Measurements from ENCODE around the gene NOTCH3. TPM values are rescaled to one million over a fixed set of nuclear protein-coding genes. Genes with fewer than 3 reads are reported as not detected.
A peak's percentile ranks its signal among the peaks of the same experiment; 100 is the strongest.

The NOTCH3 gene
- 12.6 TPM for total RNA-seq

DNA sequence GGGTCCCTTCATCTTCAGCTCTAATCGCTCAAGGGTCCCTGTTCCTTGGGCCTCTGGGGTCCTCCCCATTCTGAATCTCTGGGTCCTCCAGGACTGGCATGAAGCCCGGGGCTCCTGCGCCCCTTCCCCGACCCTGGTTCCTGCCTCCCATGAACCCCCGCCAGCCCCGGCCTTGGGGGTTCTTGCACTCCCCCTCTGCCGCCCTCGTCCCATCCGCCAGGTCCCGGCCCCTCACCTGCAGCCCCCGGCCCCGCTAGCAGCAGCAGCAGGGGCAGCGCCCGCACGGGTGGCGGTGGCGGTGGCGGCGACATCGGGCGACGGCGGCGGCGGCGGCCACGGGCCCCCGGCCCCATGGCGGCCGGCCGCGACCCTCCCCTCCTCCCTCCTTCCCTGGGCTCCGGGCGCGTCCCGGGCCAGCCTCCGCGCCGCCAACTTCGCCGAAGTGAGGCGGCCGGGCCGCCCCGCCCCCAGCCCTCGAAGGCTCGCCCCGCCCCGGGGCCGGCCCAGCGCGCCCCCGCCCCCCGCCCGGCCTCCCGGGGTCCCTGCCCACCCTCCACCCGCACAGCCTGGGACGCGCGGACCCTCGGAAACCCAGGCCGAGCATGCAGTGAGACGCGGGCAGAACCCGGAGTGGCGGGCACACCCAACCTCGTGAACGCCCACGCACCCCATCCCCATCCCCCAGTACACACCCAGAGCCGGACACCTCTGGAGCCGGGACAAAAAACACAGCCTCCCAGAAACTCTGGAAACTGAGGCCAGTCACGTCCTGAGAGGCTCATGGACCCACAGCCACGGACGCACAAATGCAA, at the start of gene NOTCH3:
TSS of gene NOTCH3 (minus strand) at position 443 of the 812 bp plus-strand sequence. CDS start at position 353, 90 bp downstream.
- DNase-seq: no peak

GRCh38 chr19:15250640-15250993, 49.8 kb upstream of the NOTCH3 start:
- DNase-seq: no peak

GRCh38 chr19:15249972-15250639, 49.3 kb upstream of the NOTCH3 start:
- DNase-seq: no peak

- no peak for DNase-seq
These were observed 48.7 kb upstream of the NOTCH3 start for GRCh38 chr19:15249528-15249874.

- peak; percentile 27 for DNase-seq
These were observed 48.1 kb upstream of the NOTCH3 start for GRCh38 chr19:15248648-15249527.

DNA sequence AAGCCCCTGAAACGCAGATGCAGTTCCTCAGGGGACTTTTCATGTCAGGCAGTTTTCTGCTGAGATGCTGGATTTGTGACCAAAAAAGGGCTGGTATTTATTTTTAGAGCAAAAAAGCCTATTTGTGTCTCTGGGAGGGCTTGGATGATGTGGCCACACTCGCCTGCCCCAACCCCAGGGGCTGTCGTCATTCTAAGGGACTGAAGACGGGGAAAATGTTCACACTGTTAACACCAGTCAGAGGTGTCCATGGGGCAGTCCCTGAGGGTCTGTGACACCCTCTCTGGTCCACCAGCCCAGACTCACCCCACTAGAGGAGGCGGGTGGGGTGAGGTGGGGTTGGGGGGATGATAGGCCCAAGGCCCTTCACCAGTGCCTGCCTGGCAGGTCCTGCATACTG, 47.3 kb upstream of the NOTCH3 start:
- DNase-seq: no peak

- DNase-seq: no peak
These were observed 46.6 kb upstream of the NOTCH3 start for GRCh38 chr19:15247107-15248014.

DNA sequence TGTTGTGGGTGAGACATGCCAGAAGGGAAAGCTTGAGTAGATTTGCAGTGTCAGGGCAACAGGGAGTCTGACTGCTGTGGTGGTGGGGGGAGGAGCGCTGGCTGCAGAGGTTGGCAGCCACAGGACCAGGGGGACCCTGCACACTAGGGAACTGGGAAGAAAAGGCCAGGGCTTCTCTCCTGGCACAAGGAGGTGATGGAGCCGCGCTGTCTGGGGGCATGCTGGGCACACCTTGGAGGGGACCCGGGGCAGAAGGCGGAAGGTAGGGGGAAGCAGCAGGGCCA, 45.3 kb upstream of the NOTCH3 start:
- DNase-seq: no peak

GRCh38 chr19:15245370-15246197, 44.8 kb upstream of the NOTCH3 start:
- no peak for DNase-seq

GRCh38 chr19:15244808-15245207, 44.0 kb upstream of the NOTCH3 start:
- no peak for DNase-seq

DNA sequence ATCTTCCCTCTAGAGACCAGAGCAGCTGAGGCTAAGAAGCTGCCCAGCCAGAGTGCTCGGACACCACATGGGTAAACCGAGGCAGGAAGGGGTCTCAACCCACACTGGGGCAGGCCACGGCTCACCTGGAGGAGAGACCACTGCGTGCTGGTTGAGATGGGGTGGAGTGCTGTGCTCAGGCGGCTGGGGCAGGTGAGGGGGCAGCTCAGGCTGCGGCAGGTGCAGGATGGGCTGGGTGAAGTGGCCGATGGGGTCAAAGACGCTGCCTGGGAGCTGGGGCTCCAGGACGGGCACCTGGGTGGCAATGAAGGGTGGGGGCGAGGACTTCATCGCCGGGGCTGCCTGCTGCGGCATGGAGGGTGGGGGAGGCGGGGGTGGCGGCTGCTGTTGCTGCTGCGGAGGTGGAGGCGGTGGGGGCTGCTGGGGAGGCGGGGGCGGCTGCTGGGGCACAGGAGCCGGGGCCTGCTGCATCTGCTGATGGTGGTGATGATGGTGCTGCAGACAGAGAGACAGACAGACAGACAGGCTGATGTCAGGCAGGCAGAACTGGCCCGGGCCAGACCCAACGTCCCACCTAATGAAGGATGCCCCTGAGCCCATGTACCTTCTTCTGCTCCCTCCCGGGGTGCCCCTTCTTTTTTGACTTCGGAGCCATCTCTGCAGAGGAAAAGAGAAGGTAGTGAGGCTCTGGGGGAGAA, 43.5 kb upstream of the NOTCH3 start:
- DNase-seq: no peak

GRCh38 chr19:15243236-15243957, 42.6 kb upstream of the NOTCH3 start:
- DNase-seq: no peak

DNA sequence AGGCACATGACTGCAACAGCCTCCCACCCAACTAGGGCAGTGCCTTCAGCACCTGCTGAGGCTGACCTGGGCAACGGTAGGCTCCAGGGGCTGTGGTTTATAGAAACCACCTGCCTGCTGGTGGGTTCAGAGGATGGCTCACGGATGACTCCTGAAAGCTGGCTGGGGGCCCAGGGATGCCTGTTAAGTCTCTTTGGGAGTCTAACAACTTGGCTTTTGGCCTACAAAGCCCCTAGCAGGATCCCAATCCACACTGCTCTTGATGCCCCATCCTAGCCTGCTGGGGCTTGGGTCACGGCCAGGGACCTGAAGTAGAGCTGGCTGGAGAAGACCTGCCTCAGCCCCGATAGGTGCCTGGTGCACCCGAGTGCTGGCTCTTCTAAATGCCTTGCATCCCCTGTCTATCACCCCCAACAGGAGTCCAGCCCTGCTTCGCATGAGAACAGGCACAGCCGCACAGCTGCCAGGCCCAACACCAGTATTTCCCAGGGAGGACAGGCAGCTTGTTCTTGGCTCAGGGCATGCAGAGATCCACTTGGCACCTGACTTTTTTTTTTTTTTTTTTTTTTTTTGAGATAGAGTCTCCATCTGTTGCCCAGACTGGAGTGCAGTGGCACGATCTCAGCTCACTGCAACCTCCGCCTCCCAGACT, 40.6 kb upstream of the NOTCH3 start:
- DNase-seq: no peak

DNA sequence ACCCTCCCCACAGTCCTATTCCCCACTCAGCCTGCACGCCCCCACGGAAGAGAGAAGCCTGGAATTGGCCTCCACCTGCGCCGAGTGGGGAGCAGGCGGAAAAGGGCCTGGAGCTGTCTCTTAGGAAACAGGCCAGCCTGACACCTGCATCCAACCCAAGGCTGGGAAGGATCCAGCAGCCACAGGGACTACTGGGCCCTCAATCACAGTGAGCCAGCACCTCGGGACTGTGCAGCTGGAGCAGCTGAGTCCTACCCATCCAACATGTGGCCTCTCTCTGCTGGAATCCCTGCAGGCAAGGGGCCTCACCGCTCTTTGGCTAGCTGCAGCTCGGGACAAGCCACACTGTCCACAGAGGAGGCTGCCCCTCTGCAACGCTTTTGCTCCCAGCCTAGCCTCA, 39.7 kb upstream of the NOTCH3 start:
- DNase-seq: no peak

- DNase-seq: no peak
These were observed 38.6 kb upstream of the NOTCH3 start for GRCh38 chr19:15239337-15239949.

DNA sequence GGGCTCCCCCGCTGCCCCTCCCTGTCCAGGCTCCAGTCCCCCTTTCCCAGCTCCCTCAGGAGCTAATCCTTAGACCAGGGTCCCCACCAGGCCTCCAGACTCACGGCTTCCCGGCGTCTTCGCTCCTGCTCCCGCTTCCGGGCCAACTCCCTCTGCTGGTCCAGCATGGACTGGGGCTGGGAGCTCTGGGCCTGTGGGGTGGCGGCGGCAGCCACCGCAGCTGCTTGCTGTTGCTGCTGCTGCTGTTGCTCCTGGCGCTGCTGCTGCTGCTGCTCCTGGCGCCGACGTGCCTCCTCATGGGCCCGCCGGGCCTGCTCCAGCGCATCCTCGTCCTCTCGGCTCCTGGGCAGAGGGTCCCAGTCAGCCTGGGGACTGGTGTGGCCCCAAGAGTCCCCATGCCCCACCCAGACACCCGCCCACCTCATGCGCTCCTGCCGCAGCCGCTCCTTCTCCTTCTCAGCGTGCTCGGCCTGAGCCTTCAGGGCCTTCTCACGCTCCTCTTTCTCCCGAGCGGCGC, 37.9 kb upstream of the NOTCH3 start:
- DNase-seq: no peak

GRCh38 chr19:15237759-15238638, 37.2 kb upstream of the NOTCH3 start:
- no peak for DNase-seq

DNA sequence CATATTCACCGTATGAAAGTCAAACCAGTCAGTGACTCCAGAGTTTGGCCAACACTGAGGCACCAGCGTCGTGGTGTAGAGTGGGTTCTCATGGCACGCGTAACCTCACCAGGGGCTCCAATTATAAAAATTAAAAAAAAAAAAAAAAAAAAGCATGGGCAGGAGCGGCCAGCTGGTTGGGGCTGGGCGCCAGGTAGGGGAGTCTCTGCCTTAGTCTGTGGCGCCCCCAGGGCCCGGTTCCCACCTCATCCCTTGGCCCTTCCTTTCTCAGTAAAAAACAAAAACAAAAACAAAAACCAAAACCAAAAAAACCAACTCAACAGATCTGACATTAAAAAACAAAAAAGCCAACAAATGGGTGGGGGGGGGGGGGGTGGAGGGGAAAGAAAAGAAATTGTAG, 36.1 kb upstream of the NOTCH3 start:
- DNase-seq: no peak
